Body of pancreas (tissue), 4 donors: ENCODE data around the gene KATNB1. TPM values are rescaled to one million over a fixed set of nuclear protein-coding genes. Genes with fewer than 3 reads are reported as not detected.

Experiments used
- ATAC-seq: fragments of 150-250 bp; one replicate; pipeline ENCODE4 v1.9.1; 2016
- DNase-seq, 4 donors: peaks; one replicate each; pipeline ENCODE4 v3.0.0-alpha.2; 2019
- H3K27ac ChIP-seq, 4 donors: fragments of 200-600 bp; sonication (generic); 1 replicate in 3 of 4; 2 replicates in 1 of 4; pipeline versions ENCODE4 v1.5.1 to v1.6.1; 2016 to 2019; ENCODE audit warnings: mild to moderate bottlenecking in 1 of 4, mixed read lengths in 1 of 4, moderate library complexity in 1 of 4
- H3K27me3 ChIP-seq, 2 donors: fragments of 200-600 bp; sonication (generic); one replicate each; pipeline ENCODE4 v1.6.0; 2016; ENCODE audit warnings: mild to moderate bottlenecking in 1 of 2
- H3K36me3 ChIP-seq, 2 donors: fragments of 200-600 bp; sonication (generic); replicated peaks in 1 of 2; 2 replicates each; pipeline ENCODE4 v1.5.1; 2016; ENCODE audit warnings: low read depth in 2 of 2; ENCODE audit not compliant: insufficient read depth in 1 of 2
- H3K4me1 ChIP-seq: fragments of 200-600 bp; sonication (generic); one replicate; pipeline ENCODE4 v1.6.0; 2016
- H3K4me3 ChIP-seq, 2 donors: fragments of 200-600 bp; sonication (generic); 1 replicate in 1 of 2; 2 replicates in 1 of 2; pipeline ENCODE4 v1.5.1; 2016 to 2019
- H3K9me3 ChIP-seq, 3 donors: fragments of 200-600 bp; sonication (generic); 1 replicate in 2 of 3; 2 replicates in 1 of 3; pipeline ENCODE4 v1.5.1; 2016
- POLR2A ChIP-seq, 3 donors: fragments of 450-650 bp; IDR thresholded peaks; one replicate each; pipeline ENCODE4 v1.6.1; 2016; ENCODE audit warnings: antibody characterized with exemption in 3 of 3, mild to moderate bottlenecking in 2 of 3
- WGBS, 2 donors: methylation state at CpG; one replicate each; pipeline ENCODE4 v1.1.5; 2017; 5-methylcytosine and 5-hydroxymethylcytosine counted together
- intact Hi-C: fragments of 100-400 bp; cut with DNase I; formaldehyde crosslinking; loops from one replicate; pipeline ENCODE4 v1.15.1; 2023
- total RNA-seq, 2 donors: library from RNA; depleted of rRNA; stranded (reverse); fragments of >200 nt; gene quantifications; one replicate each; pipeline ENCODE4 v1.1.0, GENCODE V29; 2016
- TF ChIP-seq, protein P1 (sequence below), 7 experiments: fragments of 450-650 bp in 4 of 7; fragments of 200-600 bp in 3 of 7; sonication (generic) in 3 of 7; IDR thresholded peaks; one replicate each; pipeline ENCODE4 v1.5.1; 2016 to 2019; ENCODE audit warnings: antibody characterized with exemption in 7 of 7

Gene KATNB1
- total RNA-seq, 2 donors from 2014 or later = 13.7 to 14.2 TPM

- H3K27ac ChIP-seq = peak overlapping the region; percentile 84 to 96 (median 90)
- TF ChIP-seq, protein P1, sequence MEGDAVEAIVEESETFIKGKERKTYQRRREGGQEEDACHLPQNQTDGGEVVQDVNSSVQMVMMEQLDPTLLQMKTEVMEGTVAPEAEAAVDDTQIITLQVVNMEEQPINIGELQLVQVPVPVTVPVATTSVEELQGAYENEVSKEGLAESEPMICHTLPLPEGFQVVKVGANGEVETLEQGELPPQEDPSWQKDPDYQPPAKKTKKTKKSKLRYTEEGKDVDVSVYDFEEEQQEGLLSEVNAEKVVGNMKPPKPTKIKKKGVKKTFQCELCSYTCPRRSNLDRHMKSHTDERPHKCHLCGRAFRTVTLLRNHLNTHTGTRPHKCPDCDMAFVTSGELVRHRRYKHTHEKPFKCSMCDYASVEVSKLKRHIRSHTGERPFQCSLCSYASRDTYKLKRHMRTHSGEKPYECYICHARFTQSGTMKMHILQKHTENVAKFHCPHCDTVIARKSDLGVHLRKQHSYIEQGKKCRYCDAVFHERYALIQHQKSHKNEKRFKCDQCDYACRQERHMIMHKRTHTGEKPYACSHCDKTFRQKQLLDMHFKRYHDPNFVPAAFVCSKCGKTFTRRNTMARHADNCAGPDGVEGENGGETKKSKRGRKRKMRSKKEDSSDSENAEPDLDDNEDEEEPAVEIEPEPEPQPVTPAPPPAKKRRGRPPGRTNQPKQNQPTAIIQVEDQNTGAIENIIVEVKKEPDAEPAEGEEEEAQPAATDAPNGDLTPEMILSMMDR (IDR thresholded peaks at IDR 0.05) = no peak
- no peak for TF ChIP-seq POLR2A (IDR thresholded peaks at IDR 0.05)
- peaks cover 82% of the 10 kb centered on the region for H3K4me1 ChIP-seq
- H3K36me3 ChIP-seq = no peaks in the 10 kb centered on the region
- WGBS, 2 donors = 34 to 41% methylated on average over 4 to 5 of the region's 5 CpGs
- no peak overlapping the region for H3K4me3 ChIP-seq
- no peak for DNase-seq
- H3K9me3 ChIP-seq = no peaks in the 10 kb centered on the region
- no peaks in the 10 kb centered on the region for H3K27me3 ChIP-seq
- intact Hi-C loops = no loop called here
- ATAC-seq = no peak
Measured at GRCh38 chr16:57801098-57801808, 65.7 kb downstream of the KATNB1 start.

DNA sequence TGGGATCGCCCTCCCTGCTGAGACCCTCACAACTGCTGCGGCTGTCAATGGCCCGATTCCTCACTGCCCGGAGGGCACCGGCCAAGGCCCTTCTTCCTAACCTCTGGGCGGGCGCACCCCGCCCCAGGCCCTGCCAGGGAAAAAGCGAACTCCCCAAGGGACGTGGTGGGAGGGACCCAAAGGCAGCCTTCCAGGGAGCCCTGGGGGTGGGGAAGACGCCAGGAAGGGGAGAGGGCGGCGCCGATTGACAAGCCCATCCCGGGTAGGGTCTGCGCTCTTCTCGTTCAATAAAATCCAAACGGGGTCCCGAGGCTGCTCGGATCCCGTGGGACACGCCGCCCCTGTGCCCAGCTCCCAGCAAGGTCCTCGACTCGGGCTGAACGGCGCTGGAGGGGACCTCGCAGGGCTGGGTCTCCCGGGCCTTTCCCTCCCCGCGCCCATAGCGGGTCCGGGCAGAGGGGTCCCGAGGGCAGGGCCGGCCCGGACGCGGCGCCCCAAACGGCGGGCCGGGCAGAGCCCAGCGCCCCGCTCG lies 66.3 kb downstream of the KATNB1 start:
- TF ChIP-seq, protein P1 (IDR thresholded peaks at IDR 0.05) = no peak
- TF ChIP-seq POLR2A (IDR thresholded peaks at IDR 0.05) = peak in 1 of 3 donors; percentile 38
- intact Hi-C loops = no loop called here
- 9 to 13% methylated on average over 3 to 45 of the region's 45 CpGs for WGBS, 2 donors
- Histone ChIP-seq H3K4me3 (no peak overlapping the region), H3K27ac (peak overlapping the region; percentile 84 to 96 (median 90)), H3K4me1 (peaks cover 77% of the 10 kb centered on the region), H3K27me3 (no peaks in the 10 kb centered on the region), H3K9me3 (no peaks in the 10 kb centered on the region), H3K36me3 (no peaks in the 10 kb centered on the region)
- DNase-seq (peak in 1 of 4 donors; percentile 42), ATAC-seq (no peak)

DNA sequence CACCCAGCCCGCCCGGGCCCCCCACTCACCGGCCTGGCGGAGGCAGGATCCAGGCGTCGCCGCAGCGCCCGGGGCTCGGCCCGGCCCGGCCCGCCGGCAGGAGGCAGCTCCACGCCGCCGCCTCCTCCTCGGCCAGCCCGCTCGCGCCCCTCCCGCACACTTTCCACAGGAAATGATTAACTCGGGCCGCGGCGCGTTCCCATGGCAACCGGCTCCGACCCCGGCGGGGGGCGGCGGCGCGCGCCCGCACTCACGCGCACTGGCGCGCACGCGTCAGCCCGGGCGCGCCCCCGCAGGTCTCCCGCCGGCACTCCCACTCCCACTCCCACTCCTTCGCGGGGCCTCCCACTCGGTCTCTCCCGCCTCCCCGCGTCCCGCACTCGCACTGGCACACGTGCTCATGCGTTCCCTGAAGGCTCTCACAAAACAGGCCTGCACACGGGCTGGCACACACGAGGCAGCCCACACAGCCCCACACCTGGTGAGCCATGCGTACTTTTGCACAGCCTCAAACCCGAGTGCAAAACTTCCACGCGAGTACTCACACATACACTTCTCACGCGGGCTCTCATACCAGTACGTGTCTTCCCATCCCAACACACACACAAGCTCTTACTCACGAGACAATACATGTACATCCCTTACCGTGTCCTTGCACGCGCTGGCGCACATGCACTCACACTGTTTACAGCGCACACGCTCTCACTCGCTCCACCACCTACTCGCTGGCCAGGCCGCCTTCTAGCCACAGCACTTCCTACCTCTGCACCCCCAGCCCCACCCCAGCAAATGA lies 67.0 kb downstream of the KATNB1 start, which contains the start of gene KIFC3:
Gene KIFC3, minus strand, starts transcription at position 151 of the 793 bp plus-strand sequence. CDS start 4,248 bp downstream, outside the sequence.
- H3K27me3 ChIP-seq = no peaks in the 10 kb centered on the region
- peaks cover 78% of the 10 kb centered on the region for H3K4me1 ChIP-seq
- no peak within 1 kb of the TSS for H3K4me3 ChIP-seq
- peak within 1 kb of the TSS; percentile 84 to 96 (median 90) for H3K27ac ChIP-seq
- H3K9me3 ChIP-seq = no peaks in the 10 kb centered on the region
- DNase-seq (peak; percentile 83 to 89 (median 86)), ATAC-seq (peak; percentile 55)
- 14 to 75% methylated on average over 15 to 78 of the region's 78 CpGs for WGBS, 2 donors
- TF ChIP-seq POLR2A (IDR thresholded peaks at IDR 0.05) = no peak
- TF ChIP-seq, protein P1 (IDR thresholded peaks at IDR 0.05) = peak in 5 of 7 experiments; percentile 26 to 64 (median 36)
- intact Hi-C loops = no loop called here
- H3K36me3 ChIP-seq = no peaks in the 10 kb centered on the region

GRCh38 chr16:57803134-57803990 lies 67.8 kb downstream of the KATNB1 start:
- Histone ChIP-seq H3K4me3 (no peak overlapping the region), H3K4me1 (peaks cover 85% of the 10 kb centered on the region), H3K27me3 (no peaks in the 10 kb centered on the region), H3K36me3 (no peaks in the 10 kb centered on the region), H3K9me3 (no peaks in the 10 kb centered on the region), H3K27ac (peak overlapping the region; percentile 84 to 96 (median 90))
- intact Hi-C loops = no loop called here
- WGBS, 2 donors = 64 to 79% methylated on average over 5 to 16 of the region's 16 CpGs
- TF ChIP-seq, protein P1 (IDR thresholded peaks at IDR 0.05) = no peak
- no peak for TF ChIP-seq POLR2A (IDR thresholded peaks at IDR 0.05)
- no peak for DNase-seq
- no peak for ATAC-seq
